GM06990 (cell line): Measurements from ENCODE around the gene HABP4.

Source experiments
- DNase-seq: peaks from one replicate; pipeline ENCODE4 v3.0.0-alpha.2; 2011; ENCODE audit not compliant: insufficient read length; ENCODE audit errors: extremely low read depth
- H3K27me3 ChIP-seq: replicated peaks from 2 replicates; pipeline ENCODE4 v1.6.0; 2011; ENCODE audit warnings: low read length; ENCODE audit not compliant: control insufficient read depth, insufficient read depth
- H3K36me3 ChIP-seq: 2 replicates; pipeline ENCODE4 v1.5.1; 2011; ENCODE audit warnings: low read length; ENCODE audit not compliant: control insufficient read depth, insufficient read depth
- H3K4me3 ChIP-seq: replicated peaks from 2 replicates; pipeline ENCODE4 v1.5.1; 2011; ENCODE audit warnings: low read depth, mild to moderate bottlenecking, control low read depth, low read length
- TF ChIP-seq, protein P1 (sequence below): IDR thresholded peaks from 2 replicates; pipeline ENCODE4 v1.5.1; 2011; ENCODE audit warnings: low read length, control low read depth, mild to moderate bottlenecking, inconsistent platforms; ENCODE audit not compliant: insufficient read depth, poor library complexity, severe bottlenecking

Gene HABP4

DNA sequence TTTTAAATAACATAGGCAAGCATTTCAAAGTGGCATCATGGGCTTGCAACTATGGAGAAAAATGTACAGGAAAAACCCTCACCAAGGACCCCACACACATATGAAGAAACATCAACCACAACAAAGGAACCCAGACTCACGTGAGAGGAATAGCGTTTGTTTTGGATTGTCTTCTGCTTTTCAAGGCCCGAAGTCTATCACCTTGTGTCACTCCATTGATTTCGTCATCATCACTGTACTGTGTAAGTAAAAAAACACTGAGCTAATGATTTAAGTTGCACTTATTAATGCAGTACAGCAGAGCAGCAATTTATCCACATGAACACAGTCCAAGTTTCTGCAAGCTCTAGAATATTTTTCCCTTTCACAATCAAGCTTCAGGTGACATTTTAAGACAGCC, 72.4 kb downstream of the HABP4 start:
- Histone ChIP-seq H3K4me3 (no peak overlapping the region), H3K36me3 (no peaks in the 10 kb centered on the region), H3K27me3 (no peaks in the 10 kb centered on the region)
- TF ChIP-seq, protein P1, sequence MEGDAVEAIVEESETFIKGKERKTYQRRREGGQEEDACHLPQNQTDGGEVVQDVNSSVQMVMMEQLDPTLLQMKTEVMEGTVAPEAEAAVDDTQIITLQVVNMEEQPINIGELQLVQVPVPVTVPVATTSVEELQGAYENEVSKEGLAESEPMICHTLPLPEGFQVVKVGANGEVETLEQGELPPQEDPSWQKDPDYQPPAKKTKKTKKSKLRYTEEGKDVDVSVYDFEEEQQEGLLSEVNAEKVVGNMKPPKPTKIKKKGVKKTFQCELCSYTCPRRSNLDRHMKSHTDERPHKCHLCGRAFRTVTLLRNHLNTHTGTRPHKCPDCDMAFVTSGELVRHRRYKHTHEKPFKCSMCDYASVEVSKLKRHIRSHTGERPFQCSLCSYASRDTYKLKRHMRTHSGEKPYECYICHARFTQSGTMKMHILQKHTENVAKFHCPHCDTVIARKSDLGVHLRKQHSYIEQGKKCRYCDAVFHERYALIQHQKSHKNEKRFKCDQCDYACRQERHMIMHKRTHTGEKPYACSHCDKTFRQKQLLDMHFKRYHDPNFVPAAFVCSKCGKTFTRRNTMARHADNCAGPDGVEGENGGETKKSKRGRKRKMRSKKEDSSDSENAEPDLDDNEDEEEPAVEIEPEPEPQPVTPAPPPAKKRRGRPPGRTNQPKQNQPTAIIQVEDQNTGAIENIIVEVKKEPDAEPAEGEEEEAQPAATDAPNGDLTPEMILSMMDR, result no peak
- no peak for DNase-seq

DNA sequence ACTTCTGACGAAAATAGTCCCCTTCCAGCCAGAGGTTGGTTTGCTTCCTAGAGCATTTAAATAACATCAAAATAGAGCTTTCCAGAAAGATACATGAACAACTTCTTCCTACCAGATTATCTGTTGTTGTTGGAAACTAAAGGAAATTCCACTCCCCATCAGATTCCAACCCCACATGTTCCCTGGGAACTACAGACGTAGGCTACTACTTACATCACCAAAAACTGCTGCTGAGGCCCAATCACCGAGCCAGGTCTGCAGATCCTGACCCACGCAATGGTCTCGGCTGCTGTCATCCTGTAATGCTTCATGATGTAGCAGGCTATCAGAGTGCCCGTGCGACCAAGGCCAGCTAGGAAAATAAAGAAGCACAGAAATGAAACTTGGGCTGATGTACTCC, 73.4 kb downstream of the HABP4 start:
- no peak overlapping the region for H3K4me3 ChIP-seq
- H3K36me3 ChIP-seq, result no peaks in the 10 kb centered on the region
- no peaks in the 10 kb centered on the region for H3K27me3 ChIP-seq
- TF ChIP-seq, protein P1, result no peak
- no peak for DNase-seq

DNA sequence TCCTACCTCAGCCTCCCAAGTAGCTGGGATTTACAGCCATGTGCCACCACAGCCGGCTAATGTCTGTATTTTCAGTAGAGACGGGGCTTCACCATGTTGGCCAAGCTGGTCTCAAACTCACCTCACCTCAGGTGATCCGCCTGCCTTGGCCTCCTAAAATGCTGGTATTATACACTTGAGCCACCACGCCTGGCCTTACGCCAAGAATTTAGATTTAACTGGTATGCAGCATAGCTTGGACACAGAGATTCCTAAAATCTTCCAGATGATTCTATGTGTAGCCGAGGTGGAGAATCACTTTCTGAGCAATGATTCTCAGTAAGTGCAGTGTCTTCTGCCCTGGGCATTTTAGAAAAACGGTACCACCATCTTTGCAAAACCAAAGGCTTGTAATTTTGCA, 74.1 kb downstream of the HABP4 start:
- Histone ChIP-seq H3K27me3 (no peaks in the 10 kb centered on the region), H3K36me3 (no peaks in the 10 kb centered on the region), H3K4me3 (no peak overlapping the region)
- no peak for DNase-seq
- TF ChIP-seq, protein P1, result no peak

DNA sequence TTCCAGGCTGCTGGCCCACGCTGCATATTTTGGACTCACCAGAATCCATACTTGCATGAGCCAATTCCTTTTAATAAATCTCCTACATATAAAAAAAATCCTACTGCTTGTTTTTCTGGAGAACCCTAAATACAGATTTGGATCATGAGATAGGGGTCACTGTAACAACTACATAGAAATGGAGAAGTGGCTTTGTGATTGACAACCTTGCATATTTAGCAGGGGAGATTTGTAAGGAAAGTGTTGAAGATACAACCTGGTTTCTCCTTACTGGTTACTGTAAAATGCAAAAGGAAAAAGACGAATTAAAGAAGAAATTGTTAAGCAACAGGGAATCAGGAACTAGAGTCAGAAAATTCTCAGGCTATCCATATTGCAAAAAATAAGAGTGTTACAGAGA, 74.8 kb downstream of the HABP4 start:
- TF ChIP-seq, protein P1, result no peak
- no peak for DNase-seq
- Histone ChIP-seq H3K36me3 (no peaks in the 10 kb centered on the region), H3K4me3 (no peak overlapping the region), H3K27me3 (no peaks in the 10 kb centered on the region)

DNA sequence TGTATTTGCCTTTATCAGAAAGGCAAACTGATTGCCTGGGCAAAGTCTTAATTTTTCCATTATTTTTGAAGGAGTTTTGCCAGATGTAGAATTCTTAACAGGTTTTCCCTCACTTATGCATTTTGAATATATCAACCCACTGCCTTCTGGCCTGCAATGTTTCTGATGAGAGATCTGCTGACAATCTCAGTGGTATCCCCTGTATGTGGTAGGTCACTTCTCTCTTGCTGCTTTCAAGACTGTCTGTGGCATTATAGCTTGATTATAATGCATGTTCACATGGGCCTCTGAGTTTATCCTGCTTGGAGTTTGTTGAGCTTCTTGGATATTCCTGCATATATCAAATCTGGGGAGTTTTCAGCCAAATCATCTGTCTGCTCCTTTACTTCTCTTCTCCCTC, 82.2 kb downstream of the HABP4 start:
- Histone ChIP-seq H3K4me3 (no peak overlapping the region), H3K36me3 (no peaks in the 10 kb centered on the region), H3K27me3 (no peaks in the 10 kb centered on the region)
- TF ChIP-seq, protein P1, result no peak
- no peak for DNase-seq

DNA sequence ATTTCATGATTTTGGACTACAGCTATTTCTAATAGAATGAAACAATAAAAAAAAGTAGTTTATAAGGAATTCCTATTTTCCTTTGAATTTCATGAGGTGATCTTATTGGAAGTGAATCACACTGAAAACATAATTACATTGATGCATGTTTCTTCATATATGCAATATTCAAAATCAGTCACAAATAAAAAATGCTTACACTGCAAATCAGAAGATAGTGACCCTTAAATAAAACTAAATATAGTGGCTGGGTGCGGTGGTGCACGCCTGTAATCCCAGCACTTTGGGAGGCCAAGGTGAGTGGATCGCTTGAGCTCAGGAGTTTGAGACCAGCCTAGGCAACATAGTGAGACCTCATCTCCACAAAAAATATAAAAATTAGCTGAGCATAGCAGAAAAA, 90.1 kb downstream of the HABP4 start:
- no peak for DNase-seq
- no peaks in the 10 kb centered on the region; the same call in 1 of the 2 replicates for H3K27me3 ChIP-seq
- no peak overlapping the region for H3K4me3 ChIP-seq
- TF ChIP-seq, protein P1, result no peak
- H3K36me3 ChIP-seq, result no peaks in the 10 kb centered on the region
